Esophagus muscularis mucosa (tissue), 4 donors: ENCODE data around the gene RET. TPM values are rescaled to one million over a fixed set of nuclear protein-coding genes. Genes with fewer than 3 reads are reported as not detected.
A peak's percentile ranks its signal among the peaks of the same experiment; 100 is the strongest.

Source experiments
- DNase-seq: peaks from one replicate; pipeline ENCODE4 v3.0.0-alpha.2; 2017; ENCODE audit errors: extremely low spot score
- H3K27ac ChIP-seq, 4 donors: fragments of 200-600 bp; sonication (generic); replicated peaks in 1 of 4; 1 replicate in 3 of 4; 2 replicates in 1 of 4; pipeline ENCODE4 v1.5.1; 2016 to 2019; ENCODE audit warnings: mild to moderate bottlenecking in 1 of 4
- H3K27me3 ChIP-seq, 4 donors: fragments of 200-600 bp; sonication (generic); one replicate each; pipeline versions ENCODE4 v1.5.1 to v1.6.0; 2016 to 2019
- H3K36me3 ChIP-seq, 4 donors: fragments of 200-600 bp; sonication (generic); one replicate each; pipeline ENCODE4 v1.5.1; 2016 to 2019
- H3K4me1 ChIP-seq, 4 donors: fragments of 200-600 bp; sonication (generic); one replicate each; pipeline ENCODE4 v1.5.1; 2016 to 2019
- H3K4me3 ChIP-seq, 4 donors: fragments of 200-600 bp; sonication (generic); 1 replicate in 2 of 4; 2 replicates in 2 of 4; pipeline ENCODE4 v1.5.1; 2016 to 2019; ENCODE audit warnings: mild to moderate bottlenecking in 4 of 4, moderate library complexity in 1 of 4
- H3K9me3 ChIP-seq, 4 donors: fragments of 200-600 bp; sonication (generic); 1 replicate in 3 of 4; 2 replicates in 1 of 4; pipeline ENCODE4 v1.5.1; 2016 to 2019
- CTCF ChIP-seq, 3 experiments: fragments of 200-600 bp in 2 of 3; fragments of 450-650 bp in 1 of 3; sonication (generic) in 2 of 3; IDR thresholded peaks; one replicate each; pipeline ENCODE4 v1.5.1; 2017 to 2019; ENCODE audit warnings: antibody characterized with exemption in 3 of 3, mild to moderate bottlenecking in 2 of 3, moderate library complexity in 1 of 3
- EP300 ChIP-seq: sonication (generic); formaldehyde crosslinking; IDR thresholded peaks from one replicate; pipeline ENCODE4 v1.6.1; 2017; ENCODE audit warnings: antibody characterized with exemption
- POLR2A ChIP-seq: fragments of 450-650 bp; IDR thresholded peaks from one replicate; pipeline ENCODE4 v1.6.1; 2017; ENCODE audit warnings: antibody characterized with exemption, moderate library complexity, mild to moderate bottlenecking, low read depth
- POLR2AphosphoS5 ChIP-seq, 2 donors: sonication (generic); formaldehyde crosslinking; IDR thresholded peaks; one replicate each; pipeline ENCODE4 v1.6.1; 2017; ENCODE audit warnings: antibody characterized with exemption in 2 of 2
- WGBS: methylation state at CpG from one replicate; pipeline ENCODE4 v1.1.5; 2018; 5-methylcytosine and 5-hydroxymethylcytosine counted together
- intact Hi-C: fragments of 100-400 bp; cut with DNase I; formaldehyde crosslinking; loops from one replicate; pipeline ENCODE4 v1.15.1; 2023
- total RNA-seq, 4 donors: library from RNA; depleted of rRNA; stranded (reverse); fragments of >200 nt; gene quantifications; one replicate each; pipeline versions ENCODE4 v1.1.0 to v1.2.1, GENCODE V29; 2016

RET gene
- total RNA-seq, 4 donors from 2014 or later: 1.7 to 4.0 (median 3.0) TPM

- DNase-seq: peak; percentile 68
- H3K4me3 ChIP-seq: no peak overlapping the region
- WGBS: 82% methylated on average over 10 of the region's 14 CpGs
Measured at GRCh38 chr10:43037942-43038782, 38.7 kb upstream of the RET start.

GRCh38 chr10:43038783-43039623 lies 37.9 kb upstream of the RET start:
- peaks cover 0 to 7% (median 0%) of the 10 kb centered on the region in 4 donors for H3K9me3 ChIP-seq
- H3K27me3 ChIP-seq: no peaks in the 10 kb centered on the region
- no peak overlapping the region for H3K4me3 ChIP-seq
- 82% methylated on average over 14 of the region's 15 CpGs for WGBS
- DNase-seq: peak; percentile 91
- H3K36me3 ChIP-seq: no peaks in the 10 kb centered on the region
- intact Hi-C loops: no loop called here
- H3K4me1 ChIP-seq: no peaks in the 10 kb centered on the region
- TF ChIP-seq EP300 (no peak), POLR2AphosphoS5 (IDR thresholded peaks at IDR 0.05) (no peak), POLR2A (no peak), CTCF (IDR thresholded peaks at IDR 0.05) (no peak)
- H3K27ac ChIP-seq: no peak overlapping the region

More at GRCh38 chr10:43037942-43038782, 38.7 kb upstream of the RET start:
- Histone ChIP-seq H3K27ac (no peak overlapping the region), H3K27me3 (no peaks in the 10 kb centered on the region), H3K9me3 (peaks cover 0 to 10% (median 4%) of the 10 kb centered on the region in 4 donors), H3K4me1 (no peaks in the 10 kb centered on the region), H3K36me3 (no peaks in the 10 kb centered on the region)
- intact Hi-C loops: no loop called here
- TF ChIP-seq CTCF (IDR thresholded peaks at IDR 0.05) (no peak), POLR2A (no peak), POLR2AphosphoS5 (IDR thresholded peaks at IDR 0.05) (no peak), EP300 (no peak)

- TF ChIP-seq POLR2A (no peak), POLR2AphosphoS5 (IDR thresholded peaks at IDR 0.05) (no peak), CTCF (IDR thresholded peaks at IDR 0.05) (no peak), EP300 (no peak)
- Histone ChIP-seq H3K4me3 (no peak overlapping the region), H3K36me3 (no peaks in the 10 kb centered on the region), H3K27ac (no peak overlapping the region), H3K4me1 (no peaks in the 10 kb centered on the region), H3K27me3 (no peaks in the 10 kb centered on the region), H3K9me3 (peaks cover 0 to 3% (median 0%) of the 10 kb centered on the region in 4 donors)
- intact Hi-C loops: no loop called here
- peak; percentile 72 for DNase-seq
- 89% methylated on average over 14 of the region's 21 CpGs for WGBS
Measured at GRCh38 chr10:43039624-43040481, 37.0 kb upstream of the RET start.

- H3K4me3 ChIP-seq: no peak overlapping the region
- WGBS: 98% methylated on average over 3 of the region's 6 CpGs
- H3K4me1 ChIP-seq: no peaks in the 10 kb centered on the region
- DNase-seq: peak; percentile 70
- H3K27ac ChIP-seq: no peak overlapping the region
- no peaks in the 10 kb centered on the region for H3K36me3 ChIP-seq
- intact Hi-C loops: no loop called here
- H3K27me3 ChIP-seq: no peaks in the 10 kb centered on the region
- no peaks in the 10 kb centered on the region for H3K9me3 ChIP-seq
- TF ChIP-seq CTCF (IDR thresholded peaks at IDR 0.05): no peak
- no peak for TF ChIP-seq POLR2AphosphoS5 (IDR thresholded peaks at IDR 0.05)
- TF ChIP-seq POLR2A: no peak
- no peak for TF ChIP-seq EP300
Measured at GRCh38 chr10:43040482-43041256, 36.2 kb upstream of the RET start.
